Neural cell (in vitro differentiated cells): ENCODE data around the gene IFNL3.

ENCODE experiments used
- CTCF ChIP-seq: fragments of 450-650 bp; IDR thresholded peaks from 2 replicates; pipeline ENCODE4 v1.5.1; 2014; ENCODE audit warnings: antibody characterized with exemption, mild to moderate bottlenecking, moderate library complexity; ENCODE audit not compliant: poor library complexity, severe bottlenecking
- TAF1 ChIP-seq: IDR thresholded peaks from 2 replicates; pipeline ENCODE4 v1.6.1; 2012; ENCODE audit warnings: low read depth

- TF ChIP-seq TAF1 (no peak), CTCF (no peak)
These were observed 44.0 kb downstream of the IFNL3 start for GRCh38 chr19:39200803-39201115.
